ENCODE measurements around the gene LHX3.
A peak's percentile ranks its signal among the peaks of the same experiment; 100 is the strongest.

LHX3 gene

DNA sequence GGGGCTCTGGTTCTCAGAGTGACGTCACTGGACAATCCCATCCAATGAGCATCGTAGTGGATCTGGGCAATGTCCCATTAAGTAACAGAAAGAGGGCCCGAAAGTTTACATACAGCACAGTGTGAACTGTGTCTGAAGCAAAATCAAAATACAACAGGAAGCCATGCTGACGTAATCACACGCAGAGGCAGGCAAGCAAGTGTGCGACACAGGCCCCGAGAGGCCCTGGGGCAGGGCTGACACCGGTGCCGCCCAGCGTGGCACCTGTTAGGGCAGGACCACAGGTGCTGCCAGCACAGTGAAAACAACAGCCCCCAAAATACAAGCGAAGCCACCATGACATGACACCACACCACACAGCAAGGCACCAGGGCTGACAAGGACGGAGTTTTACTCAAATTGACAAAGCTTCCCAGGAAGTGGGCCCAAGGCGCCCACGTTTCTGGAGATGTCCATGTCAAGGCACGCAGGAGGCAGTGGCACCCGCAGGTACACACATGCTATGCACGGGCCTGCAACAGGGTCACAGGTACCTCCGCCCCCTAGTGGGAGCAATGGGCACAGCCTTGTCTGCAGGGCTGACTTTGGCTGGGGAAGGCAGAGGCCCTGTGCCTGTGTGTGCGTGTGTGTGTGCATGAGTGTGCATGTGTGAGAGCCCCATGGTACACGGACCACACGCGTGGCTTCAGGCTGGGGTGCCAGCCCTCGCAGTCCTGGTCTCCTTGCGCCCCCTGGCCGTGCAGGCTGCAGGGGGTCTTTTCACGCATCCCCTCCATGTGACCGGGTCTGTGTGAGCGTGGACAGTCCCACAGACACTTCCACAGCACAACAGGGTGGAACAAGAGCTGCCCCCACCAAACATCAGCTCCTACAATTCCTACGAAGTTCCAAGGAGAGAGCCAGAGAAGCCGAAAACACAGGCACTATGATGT is 21.1 kb upstream of the LHX3 start:
- DNase-seq: peak; percentile 57

DNA sequence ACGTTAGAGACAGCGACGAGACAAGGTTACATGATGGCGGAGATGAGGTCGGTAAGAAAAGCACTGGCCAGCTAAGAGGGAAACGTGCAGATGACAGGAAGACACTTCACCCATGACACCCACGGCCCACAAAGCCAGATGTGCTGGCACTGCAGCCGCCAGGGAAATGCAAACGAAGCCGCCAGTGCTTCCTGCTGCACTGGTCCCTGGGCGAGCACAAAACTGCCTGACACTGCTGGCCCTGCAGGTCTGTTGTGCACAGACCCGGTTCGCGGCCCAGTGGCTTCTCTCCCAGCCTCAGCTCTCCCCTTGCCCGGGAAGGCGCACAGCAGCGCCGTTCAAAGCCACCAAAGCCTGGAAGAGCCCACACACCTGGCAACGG is 20.4 kb upstream of the LHX3 start:
- no peak for DNase-seq

DNA sequence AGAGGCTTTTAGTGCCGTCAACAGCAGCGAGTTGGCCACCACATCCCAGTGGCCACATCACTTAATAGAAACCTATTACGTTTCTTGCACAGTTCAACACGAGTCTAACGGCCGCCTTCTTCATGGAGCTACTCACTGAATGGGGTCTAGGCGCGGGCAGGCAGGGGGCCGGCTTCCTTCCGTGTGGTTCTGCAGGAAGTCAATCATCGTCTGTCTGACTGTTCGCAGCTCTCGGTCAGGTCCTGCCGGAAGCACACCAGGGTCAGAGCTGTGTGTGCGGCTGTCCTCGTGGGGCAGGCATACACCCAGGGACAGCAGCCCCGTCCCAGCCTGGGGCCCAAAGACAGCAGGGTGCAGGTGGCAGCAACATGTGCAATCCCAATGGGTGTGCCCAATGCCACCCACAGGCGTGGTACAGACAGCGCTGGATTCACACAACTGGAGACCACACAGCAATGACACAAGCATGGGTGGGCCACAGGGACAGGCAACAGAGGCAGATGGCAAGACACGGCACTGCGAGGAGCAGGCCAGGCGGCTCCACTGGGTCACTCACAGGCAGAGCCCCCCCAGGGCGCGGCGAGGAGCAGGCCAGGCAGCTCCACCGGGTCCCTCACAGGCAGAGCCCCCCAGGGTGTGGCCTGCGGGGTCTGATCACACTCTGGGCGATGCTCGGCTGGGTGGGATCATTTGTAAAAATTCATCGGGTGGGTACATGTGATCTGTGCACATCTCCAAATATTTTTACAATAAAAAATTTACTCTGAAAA is 19.1 kb upstream of the LHX3 start:
- no peak for DNase-seq

DNA sequence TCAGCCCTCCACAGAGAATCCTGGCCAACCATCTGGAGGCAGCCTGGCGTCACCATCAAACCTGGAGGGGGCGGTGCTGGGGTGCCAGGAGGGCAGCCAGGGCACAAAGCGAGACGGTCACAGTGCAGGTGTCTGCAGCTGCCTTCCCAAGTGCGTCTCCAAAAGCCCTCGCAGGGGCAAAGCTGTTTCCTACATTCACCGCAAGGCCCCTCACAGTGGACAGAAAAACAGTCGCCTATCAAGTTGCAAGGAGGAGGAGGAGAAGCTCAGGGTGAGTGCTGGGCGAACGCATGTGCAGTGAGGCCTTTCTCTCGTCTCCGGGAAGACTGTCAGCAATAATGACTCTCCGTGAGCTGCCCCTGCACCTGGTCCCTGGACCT is 18.0 kb upstream of the LHX3 start:
- no peak for DNase-seq

DNA sequence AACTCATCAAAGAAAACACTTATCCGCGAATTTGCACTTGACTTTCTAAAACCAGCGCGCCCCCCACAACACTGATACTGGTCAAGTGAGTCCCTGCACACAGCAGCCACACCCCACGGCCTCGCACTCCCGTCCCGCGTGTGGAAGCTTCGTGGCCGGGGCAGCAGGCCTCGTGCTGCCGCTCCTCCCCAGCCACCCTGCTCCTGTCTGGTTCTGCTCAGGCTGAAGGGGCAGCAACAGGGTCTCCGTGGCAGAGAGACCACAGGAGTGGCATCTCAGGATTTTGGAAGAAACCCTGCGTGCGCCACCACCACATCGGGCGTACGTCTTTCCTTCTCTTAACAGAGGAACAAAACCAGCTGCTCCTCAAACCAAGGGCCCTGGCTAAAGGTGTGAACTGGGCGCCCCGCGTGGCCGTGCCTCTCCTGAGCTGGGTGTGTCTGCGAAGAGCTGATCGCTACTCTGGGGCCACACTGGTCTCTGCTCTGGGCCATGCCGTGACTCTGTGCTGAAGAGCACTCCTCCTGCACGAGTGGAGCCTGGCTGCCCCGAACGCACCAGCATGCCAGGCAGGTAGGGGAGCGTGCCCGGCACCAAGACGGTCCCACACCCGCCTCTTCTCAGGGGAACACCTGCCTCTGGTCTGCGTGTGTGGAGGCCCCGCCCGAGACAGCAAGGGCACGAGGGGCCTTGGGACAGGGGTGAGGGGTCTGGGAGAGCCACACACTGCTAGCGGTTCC is 17.4 kb upstream of the LHX3 start:
- no peak for DNase-seq

DNA sequence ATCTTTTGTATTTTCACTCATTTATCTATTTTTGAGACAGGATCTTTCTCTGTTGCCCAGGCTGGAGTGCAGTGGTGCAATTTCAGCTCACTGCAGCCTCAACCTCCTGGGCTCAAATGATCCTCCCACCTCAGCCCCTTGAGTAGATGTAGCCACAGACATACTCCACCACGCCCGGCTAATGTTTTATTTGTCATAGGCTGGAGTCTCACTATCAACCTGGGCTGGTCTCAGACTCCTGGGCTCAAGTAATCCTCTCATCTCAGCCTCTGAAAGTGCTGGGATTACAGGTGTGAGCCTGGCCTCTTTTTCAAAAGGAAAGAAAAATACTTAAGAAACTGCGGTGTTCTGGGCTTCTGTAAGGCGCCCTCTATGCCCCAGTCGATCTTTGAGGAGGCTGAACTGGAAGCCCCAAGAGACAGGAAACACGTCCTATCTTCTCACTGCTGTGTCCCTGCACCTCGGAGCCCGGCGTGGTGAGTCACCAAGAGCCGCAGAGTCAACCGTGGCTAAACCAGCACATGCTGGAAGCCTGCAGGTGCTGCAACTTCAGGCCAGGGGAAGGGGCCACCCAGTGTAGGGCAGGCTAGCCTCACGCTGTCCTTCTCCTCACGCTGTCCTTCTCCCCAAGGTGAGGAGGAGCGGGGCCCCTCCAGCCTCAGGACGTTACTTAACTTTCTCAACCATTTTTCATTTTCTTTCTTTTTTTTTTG is 15.2 kb upstream of the LHX3 start:
- DNase-seq: no peak

DNA sequence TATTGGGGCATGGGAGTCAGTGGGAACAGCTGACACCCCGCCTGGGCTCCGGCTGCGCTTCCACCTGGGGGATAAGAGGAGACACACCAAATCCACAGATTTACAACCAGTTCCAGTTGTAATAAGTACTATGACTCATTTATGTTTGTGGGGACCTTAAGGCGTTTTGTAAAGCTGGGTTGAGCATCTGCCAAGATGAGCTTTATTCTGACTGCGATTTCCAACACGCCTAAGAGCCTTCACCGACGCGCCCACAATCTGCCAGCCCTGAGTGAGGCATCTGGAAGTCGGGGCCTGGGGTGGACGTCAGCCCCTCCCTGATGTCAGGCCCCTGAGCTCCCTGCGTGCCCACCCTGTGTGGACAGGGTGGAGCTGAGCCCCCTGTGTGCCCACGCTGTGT is 14.3 kb upstream of the LHX3 start:
- DNase-seq: no peak

DNA sequence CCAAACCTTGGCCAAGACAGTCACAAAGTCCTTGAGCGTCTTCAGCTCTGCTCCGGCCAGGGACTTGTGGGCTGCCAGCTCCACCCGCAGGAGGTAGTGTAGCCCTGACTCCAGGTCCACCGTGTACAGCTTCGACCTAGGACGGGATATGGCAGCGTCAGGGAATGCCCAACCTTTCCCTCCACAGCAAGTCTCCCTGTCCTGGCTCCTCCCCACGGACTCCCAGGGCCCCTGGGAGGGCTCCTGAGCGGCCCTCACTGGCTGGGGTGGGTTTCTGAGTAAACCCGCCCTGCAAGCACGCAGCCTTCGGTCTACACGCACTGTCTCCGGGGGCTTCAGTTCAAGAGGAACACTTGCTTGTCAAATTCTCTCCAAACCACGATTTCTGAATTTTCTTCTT is 13.7 kb upstream of the LHX3 start:
- DNase-seq: no peak

DNA sequence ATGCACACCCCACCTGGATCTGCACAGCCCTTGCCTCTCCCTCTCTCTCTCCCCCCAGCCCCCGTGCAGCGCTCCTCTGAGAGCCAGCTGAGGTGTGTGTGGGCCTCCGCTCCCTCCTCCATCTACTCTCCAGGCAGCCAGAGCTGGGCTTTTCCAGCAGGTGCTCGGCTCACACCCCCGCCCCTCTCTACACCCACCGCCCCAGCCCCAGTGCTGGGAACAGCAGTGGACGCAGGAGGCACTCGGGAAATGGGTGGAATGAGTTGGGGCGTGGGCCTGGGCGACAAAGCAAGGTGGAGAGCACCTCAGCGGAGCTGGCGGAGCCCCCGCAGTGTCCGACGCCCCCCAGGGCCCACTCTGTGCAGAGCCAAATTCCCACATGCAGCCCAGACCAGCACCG is 13.3 kb upstream of the LHX3 start:
- no peak for DNase-seq

DNA sequence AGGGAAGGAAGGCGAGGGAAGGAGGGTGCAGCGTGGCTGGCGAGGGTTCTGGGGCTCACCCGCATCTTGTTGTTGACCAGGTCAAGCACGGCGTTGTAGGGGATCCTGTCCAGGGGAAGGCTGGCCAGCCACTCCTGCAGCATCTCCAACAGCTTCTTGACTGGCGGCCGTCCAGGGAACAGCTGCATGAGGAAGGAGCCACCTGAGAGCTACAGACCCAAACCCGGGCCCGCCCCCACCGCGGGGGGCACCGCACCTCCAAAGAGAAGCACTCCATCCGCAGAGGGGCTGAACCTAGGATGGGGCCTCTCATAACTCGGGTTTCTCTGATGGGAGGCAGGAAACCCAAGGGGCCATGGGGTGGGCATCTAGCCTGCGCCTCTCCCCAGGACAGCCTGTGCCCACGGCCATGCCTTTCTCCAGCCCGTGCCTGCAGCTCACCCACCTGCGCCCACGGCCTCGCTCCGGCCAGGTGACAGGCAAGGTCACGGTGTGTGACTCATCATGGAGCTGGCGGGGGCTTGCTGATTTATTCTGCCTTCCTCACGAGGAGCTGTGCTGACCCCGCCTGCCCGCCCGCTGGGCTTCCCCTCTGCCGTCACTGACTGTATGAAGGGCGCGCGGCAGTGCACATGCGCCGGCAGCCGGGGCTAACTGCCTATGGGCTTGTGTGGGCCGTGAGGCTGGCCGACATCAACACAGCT is 11.8 kb upstream of the LHX3 start:
- no peak for DNase-seq

DNA sequence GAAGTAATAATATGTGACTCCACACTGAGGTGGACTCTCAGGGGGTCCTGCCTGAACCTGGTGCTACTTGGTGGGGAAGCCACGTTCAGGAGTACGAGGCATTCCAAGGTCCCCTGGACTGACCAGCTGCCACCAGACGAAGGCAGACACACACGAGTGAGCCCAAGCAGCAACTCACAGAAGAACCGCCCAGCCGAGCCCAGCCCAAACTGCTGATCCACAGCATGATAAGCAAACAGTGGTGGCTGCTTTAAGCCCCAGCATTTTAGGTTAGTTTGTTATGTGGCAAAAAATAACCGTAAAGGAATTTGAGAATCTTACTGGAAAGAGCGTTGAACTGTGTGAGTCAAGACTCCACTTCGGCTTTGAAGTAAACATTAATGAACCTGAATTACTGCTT is 8.8 kb upstream of the LHX3 start:
- no peak for DNase-seq

DNA sequence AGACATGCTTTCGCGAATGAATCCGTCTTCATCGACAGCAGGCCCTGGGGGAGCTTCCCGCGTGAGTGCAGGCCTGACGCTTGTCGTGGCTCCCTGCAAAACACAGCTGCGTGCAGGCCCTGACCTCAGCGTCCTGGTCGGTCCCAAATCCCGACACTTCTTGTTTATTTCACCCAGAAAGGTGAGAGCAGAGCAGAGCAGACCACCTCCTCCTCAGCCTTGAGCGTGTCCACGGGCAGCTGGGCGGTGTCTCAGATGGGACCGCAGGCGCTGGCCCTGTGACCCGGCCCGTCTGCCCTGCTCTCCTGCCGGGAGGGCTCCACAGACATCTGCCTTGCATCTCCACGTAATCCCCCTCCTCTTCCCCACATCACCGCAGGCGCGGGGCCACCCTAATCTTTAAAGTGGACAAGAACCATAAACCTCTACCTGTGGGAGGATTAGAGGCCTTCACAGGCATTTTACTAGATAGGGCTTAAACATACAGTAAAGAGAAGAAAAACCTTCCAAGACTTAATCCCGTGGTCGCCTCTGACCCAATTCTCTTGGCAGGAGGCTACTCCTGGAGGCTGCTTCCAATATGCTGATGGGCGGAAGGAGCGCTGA is 7.5 kb upstream of the LHX3 start:
- DNase-seq: no peak

DNA sequence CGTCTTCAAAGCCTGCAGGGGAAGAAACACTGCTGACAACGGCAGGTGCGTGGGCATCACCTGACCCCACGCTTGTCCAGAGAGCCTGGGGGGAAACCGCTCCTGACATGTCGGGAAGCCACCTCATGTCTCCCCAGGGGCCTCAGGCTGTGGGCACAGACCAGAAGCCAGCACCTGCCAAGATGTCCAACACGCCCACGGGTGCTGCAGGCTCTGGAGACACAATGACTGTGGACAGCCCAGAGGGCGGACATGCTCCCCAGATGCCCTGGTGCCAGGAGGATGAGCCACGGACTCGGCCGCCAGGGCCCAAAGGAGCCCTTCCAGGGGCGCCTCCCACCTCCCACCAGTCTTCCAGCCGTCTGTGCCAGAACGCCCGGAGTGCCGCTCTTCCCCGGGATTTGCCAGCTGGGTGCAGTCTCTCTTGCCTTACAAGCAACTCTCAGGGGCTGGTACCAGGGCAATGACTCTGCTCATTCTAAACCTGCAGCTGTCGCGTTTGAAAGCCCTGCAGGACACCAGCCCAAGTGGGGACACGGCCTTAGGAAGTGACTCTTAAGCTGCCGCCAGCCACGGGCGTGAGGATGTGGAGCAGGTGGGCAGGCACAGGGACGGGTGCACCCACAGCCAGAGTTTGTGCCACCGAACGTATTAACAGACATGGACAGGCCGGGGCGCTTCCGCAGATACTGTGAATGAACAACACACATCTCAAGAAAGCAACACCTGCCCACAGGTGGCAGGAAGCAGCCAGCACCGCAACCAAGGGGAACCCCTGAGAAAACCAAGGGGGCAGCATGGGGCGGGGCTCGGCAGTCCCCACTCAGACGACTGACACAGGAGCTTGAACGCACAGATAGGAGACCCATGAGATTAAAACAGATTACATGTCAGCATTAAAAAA is 6.8 kb upstream of the LHX3 start:
- no peak for DNase-seq

DNA sequence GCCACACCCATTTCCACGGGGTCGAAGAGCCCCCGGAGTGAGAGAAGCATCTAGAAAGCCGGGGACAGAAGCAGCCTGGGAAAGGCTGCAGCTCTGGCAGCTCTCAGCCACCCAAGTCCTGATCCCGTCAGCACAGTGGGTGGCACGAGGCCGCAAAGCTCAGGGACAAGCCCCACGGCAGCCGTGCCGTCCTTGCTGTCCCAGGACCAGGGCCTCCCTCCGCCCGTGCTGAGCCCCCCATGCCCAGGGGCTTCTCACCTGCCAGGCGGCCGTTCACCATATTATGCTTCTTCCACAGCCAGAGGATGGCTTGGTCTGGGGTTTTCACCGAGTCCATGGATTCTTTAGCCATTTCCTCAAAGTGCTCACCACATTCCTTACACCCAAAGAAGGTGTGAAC is 6.1 kb upstream of the LHX3 start:
- no peak for DNase-seq

DNA sequence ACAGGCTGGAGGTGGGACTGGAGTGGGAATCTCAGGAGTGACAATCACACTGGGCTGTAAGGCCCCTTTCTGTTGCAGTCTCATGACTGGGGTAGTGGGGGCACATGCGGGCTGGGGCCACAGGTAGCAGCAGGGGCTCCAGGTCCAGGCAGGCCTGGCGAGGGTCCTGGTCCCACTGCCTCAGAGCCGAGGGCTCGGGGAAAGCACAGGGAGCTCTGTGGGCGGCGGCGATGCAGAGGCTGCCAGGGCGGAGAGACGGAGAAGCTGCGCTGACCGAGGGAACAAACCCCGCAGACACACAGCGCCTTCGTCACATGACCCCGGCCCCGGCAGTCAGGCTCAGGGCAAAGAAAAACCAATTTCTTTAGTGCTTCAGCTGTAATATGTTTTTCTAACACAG is 5.3 kb upstream of the LHX3 start:
- no peak for DNase-seq

DNA sequence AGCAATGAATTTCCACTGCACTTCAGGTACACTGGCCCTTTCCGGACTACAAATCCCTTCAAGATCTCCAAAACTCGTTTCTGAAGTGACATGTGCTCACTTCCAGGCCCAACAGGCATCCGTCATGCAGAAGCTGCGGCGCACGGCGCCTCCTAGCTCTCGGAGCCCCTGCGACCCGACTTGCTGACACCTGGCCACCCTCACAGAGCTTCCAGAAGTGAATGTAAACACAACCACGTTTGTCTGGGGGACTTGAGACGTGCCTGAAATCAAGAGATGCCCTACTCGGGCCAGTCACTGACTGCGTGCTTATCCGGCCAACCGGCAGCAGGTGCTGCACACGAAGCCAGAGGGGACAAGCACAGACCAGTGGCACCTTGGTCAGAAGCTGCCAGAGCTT is 4.9 kb upstream of the LHX3 start:
- DNase-seq: no peak

DNA sequence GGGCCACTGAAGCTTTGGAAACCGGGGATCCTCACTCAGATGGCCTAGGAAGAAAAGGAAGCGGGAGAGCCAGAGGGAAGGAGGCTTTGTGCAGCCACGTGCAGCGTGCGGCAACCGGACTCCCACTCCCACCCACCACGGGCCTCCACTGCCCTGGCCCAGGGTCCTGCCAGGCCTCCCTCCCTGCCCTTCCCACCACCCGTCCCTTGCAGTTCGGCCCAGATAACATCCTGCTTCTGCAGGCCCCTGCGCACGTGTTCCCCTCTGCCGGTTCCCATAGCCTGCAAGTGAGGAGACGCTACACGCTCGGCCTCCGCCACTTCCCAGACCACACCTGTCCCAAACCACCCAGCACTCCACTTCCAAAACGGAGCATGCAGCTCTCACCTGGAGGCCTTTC is 4.3 kb upstream of the LHX3 start:
- DNase-seq: no peak

DNA sequence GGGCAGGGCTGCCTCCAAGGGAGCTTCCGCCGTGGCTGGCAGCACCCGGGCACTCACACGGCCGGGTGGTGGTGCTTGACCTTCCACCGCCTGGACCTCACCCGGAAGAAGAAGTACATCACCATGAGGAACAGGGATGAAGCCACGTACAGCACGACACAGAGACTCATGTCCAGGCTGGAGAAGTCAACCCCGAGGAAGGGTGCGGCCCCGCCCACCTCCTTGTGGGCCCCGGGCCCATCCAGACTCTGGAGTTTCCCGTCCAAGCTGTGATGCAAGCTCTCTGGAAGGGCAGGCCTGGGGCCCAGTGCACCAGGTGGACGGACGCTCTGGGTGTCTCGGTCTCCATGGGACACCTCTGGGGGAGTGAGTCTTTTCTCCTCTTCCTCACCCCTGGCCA is 3.7 kb upstream of the LHX3 start:
- DNase-seq: no peak

DNA sequence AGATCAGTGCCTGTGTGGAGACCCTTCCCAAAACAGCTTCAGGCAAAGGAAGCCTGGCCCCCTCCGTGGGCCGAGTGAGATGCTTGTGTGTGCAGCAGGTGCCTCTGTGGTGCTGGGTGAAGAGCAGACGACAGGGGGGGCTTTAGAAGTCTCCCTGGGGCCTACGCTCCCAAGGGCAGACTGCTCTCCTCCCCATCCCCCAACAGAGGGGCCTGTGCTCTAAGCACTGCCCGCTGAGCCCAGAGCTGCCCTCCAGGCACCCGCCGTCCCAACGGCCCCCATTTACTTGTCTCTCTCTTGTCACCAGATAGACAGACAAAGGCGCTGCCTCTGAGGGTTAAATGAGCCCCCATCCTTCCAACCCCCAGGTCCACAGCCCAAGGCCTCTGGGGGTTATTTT is 2.7 kb upstream of the LHX3 start:
- no peak for DNase-seq

DNA sequence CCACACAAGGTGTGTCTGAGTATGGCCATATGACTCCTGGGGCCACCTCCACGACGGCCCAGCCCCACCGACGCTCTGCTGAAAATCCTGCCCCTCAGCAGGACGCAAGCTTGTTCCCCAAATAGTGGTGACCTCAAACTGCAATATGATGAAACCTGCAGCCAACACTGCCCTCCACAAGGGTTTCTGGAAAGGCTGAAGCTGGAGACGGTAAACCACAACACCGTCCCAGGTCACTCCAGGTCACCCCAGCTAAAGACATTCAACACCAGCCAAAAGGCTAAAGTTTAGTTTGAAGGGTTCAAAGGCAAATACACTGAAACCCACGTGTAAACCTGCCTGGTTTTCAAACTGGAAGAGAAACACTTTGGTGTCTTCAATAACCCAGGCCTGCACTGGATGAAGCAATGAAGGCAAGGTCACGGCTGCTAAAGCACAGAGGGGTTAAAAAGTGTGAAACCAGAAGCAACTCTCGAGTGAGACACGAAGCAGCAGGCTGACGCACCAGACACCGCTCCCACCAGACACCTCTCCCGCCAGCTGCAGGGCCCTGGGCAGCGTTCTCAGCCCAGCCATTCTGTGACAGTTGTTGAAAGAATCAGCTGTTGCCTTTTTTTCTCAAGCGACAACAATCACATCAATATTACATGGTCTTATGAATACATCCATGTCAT is 1.8 kb upstream of the LHX3 start:
- DNase-seq: no peak

DNA sequence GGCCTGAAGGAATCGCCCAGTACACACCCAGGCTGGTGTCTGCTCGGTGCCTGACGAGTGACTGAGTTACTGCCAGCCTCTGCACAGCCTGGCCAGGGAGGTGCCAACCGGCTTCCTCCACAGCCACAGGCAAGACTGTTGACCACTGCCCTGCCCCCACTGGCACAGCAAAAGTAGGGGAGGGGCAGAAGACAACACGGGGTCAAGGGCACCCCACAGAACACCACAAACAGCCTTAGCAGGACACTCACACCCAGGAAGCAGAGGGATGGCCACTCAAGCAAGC is 722 bp upstream of the LHX3 start:
- no peak for DNase-seq

Measured in NCI-H510A (cell line).